ENCODE results near the gene ABCB6.
A peak's percentile ranks its signal among the peaks of the same experiment; 100 is the strongest.

The ABCB6 gene

DNA sequence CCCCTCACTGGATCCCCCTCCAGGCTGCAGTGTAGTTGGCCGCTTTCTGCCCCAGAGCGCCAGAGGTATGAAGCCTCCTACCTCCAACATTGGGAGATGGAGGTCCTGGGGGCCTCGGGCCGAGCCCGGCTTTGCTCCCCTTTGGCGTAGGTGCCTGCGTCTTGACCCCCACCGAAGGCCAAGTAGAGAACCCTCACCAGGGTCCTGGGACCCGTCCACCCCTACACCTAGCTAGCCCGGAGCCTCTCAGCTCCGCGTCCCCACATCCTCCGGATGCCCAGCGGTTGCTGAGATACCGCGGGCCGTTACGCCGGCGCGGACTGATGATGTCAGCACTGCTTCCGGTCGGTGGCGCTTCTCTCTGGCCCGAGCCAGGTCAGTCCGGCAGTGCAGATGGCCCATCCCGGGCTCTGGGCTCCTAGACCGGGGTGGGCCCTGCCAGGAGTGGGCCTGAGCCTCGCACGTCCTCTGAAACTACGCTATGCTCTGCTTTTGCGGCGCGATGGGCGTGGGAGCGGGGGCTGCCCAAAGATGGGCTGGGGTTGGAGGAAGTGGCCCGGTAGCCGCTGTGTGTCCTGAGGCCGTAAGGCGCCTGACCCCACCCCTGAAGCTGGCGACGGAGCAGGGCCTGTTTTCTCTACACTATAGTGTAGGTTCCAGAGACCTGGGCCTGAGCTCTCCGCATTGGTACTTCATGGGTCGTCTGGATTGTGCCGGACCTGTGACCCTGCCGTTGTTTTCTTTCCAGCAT lies 26.6 kb upstream of the ABCB6 start, which contains the start of the genes GLB1L and STK16 (continued):
- TF ChIP-seq ZNF548 (tag by site-specific recombination; IDR thresholded peaks at IDR 0.05) (no peak), YY2 (tag by site-specific recombination; IDR thresholded peaks at IDR 0.05) (no peak), HOXA7 (CRISPR knock-in tag; IDR thresholded peaks at IDR 0.05; ENCODE audit: borderline replicate concordance) (no peak), ZNF157 (tag by site-specific recombination; IDR thresholded peaks at IDR 0.05) (no peak), ZNF843 (tag by site-specific recombination; IDR thresholded peaks at IDR 0.05) (peak; percentile 23; the same call in 1 of the 2 replicates), ZFP37 (tag by site-specific recombination; IDR thresholded peaks at IDR 0.05) (0 out of 2 replicates have a peak, but pooled peaks have one; percentile 57), ZNF792 (tag by site-specific recombination; IDR thresholded peaks at IDR 0.05) (no peak), ZSCAN23 (tag by site-specific recombination; IDR thresholded peaks at IDR 0.05) (no peak), ZNF596 (tag by site-specific recombination; IDR thresholded peaks at IDR 0.05) (no peak), ZNF266 (tag by site-specific recombination; IDR thresholded peaks at IDR 0.05; ENCODE audit: low read depth) (no peak), ZFP69B (tag by site-specific recombination; IDR thresholded peaks at IDR 0.05) (no peak; the same call in 1 of the 2 replicates), SP2 (tag by site-specific recombination; IDR thresholded peaks at IDR 0.05) (peak; percentile 69), ZFP41 (tag by site-specific recombination; IDR thresholded peaks at IDR 0.05; ENCODE audit: borderline replicate concordance) (no peak), ZNF354C (tag by site-specific recombination; IDR thresholded peaks at IDR 0.05; ENCODE audit: borderline replicate concordance, low read depth) (no peak), ZNF621 (tag by site-specific recombination; IDR thresholded peaks at IDR 0.05) (no peak), ZNF211 (tag by site-specific recombination; IDR thresholded peaks at IDR 0.05; ENCODE audit: low read depth) (no peak), GLI2 (tag by site-specific recombination; IDR thresholded peaks at IDR 0.05; ENCODE audit: borderline replicate concordance, low read depth) (no peak), ZNF16 (tag by site-specific recombination; IDR thresholded peaks at IDR 0.05; ENCODE audit: low read depth) (no peak), ZNF274 (IDR thresholded peaks at IDR 0.05; ENCODE audit: low read length) (no peak), ZNF274 (tag by site-specific recombination; IDR thresholded peaks at IDR 0.05; ENCODE audit: borderline replicate concordance) (no peak)
- TF ChIP-seq, protein P1, sequence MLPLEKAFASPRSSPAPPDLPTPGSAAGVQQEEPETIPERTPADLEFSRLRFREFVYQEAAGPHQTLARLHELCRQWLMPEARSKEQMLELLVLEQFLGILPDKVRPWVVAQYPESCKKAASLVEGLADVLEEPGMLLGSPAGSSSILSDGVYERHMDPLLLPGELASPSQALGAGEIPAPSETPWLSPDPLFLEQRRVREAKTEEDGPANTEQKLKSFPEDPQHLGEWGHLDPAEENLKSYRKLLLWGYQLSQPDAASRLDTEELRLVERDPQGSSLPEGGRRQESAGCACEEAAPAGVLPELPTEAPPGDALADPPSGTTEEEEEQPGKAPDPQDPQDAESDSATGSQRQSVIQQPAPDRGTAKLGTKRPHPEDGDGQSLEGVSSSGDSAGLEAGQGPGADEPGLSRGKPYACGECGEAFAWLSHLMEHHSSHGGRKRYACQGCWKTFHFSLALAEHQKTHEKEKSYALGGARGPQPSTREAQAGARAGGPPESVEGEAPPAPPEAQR (tag by site-specific recombination; IDR thresholded peaks at IDR 0.05): no peak
- TF ChIP-seq, protein P2, sequence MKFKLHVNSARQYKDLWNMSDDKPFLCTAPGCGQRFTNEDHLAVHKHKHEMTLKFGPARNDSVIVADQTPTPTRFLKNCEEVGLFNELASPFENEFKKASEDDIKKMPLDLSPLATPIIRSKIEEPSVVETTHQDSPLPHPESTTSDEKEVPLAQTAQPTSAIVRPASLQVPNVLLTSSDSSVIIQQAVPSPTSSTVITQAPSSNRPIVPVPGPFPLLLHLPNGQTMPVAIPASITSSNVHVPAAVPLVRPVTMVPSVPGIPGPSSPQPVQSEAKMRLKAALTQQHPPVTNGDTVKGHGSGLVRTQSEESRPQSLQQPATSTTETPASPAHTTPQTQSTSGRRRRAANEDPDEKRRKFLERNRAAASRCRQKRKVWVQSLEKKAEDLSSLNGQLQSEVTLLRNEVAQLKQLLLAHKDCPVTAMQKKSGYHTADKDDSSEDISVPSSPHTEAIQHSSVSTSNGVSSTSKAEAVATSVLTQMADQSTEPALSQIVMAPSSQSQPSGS (tag by site-specific recombination; IDR thresholded peaks at IDR 0.05; ENCODE audit: low read depth): peak; percentile 22; the same call in 1 of the 2 replicates
- TF ChIP-seq, protein P3, sequence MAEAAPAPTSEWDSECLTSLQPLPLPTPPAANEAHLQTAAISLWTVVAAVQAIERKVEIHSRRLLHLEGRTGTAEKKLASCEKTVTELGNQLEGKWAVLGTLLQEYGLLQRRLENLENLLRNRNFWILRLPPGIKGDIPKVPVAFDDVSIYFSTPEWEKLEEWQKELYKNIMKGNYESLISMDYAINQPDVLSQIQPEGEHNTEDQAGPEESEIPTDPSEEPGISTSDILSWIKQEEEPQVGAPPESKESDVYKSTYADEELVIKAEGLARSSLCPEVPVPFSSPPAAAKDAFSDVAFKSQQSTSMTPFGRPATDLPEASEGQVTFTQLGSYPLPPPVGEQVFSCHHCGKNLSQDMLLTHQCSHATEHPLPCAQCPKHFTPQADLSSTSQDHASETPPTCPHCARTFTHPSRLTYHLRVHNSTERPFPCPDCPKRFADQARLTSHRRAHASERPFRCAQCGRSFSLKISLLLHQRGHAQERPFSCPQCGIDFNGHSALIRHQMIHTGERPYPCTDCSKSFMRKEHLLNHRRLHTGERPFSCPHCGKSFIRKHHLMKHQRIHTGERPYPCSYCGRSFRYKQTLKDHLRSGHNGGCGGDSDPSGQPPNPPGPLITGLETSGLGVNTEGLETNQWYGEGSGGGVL (tag by site-specific recombination; IDR thresholded peaks at IDR 0.05): peak; percentile 58
- TF ChIP-seq, protein P4, sequence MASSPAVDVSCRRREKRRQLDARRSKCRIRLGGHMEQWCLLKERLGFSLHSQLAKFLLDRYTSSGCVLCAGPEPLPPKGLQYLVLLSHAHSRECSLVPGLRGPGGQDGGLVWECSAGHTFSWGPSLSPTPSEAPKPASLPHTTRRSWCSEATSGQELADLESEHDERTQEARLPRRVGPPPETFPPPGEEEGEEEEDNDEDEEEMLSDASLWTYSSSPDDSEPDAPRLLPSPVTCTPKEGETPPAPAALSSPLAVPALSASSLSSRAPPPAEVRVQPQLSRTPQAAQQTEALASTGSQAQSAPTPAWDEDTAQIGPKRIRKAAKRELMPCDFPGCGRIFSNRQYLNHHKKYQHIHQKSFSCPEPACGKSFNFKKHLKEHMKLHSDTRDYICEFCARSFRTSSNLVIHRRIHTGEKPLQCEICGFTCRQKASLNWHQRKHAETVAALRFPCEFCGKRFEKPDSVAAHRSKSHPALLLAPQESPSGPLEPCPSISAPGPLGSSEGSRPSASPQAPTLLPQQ (tag by site-specific recombination; IDR thresholded peaks at IDR 0.05): peak; percentile 67
- TF ChIP-seq, protein P5, sequence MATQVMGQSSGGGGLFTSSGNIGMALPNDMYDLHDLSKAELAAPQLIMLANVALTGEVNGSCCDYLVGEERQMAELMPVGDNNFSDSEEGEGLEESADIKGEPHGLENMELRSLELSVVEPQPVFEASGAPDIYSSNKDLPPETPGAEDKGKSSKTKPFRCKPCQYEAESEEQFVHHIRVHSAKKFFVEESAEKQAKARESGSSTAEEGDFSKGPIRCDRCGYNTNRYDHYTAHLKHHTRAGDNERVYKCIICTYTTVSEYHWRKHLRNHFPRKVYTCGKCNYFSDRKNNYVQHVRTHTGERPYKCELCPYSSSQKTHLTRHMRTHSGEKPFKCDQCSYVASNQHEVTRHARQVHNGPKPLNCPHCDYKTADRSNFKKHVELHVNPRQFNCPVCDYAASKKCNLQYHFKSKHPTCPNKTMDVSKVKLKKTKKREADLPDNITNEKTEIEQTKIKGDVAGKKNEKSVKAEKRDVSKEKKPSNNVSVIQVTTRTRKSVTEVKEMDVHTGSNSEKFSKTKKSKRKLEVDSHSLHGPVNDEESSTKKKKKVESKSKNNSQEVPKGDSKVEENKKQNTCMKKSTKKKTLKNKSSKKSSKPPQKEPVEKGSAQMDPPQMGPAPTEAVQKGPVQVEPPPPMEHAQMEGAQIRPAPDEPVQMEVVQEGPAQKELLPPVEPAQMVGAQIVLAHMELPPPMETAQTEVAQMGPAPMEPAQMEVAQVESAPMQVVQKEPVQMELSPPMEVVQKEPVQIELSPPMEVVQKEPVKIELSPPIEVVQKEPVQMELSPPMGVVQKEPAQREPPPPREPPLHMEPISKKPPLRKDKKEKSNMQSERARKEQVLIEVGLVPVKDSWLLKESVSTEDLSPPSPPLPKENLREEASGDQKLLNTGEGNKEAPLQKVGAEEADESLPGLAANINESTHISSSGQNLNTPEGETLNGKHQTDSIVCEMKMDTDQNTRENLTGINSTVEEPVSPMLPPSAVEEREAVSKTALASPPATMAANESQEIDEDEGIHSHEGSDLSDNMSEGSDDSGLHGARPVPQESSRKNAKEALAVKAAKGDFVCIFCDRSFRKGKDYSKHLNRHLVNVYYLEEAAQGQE (tag by site-specific recombination; IDR thresholded peaks at IDR 0.05): no peak
- TF ChIP-seq, protein P6, sequence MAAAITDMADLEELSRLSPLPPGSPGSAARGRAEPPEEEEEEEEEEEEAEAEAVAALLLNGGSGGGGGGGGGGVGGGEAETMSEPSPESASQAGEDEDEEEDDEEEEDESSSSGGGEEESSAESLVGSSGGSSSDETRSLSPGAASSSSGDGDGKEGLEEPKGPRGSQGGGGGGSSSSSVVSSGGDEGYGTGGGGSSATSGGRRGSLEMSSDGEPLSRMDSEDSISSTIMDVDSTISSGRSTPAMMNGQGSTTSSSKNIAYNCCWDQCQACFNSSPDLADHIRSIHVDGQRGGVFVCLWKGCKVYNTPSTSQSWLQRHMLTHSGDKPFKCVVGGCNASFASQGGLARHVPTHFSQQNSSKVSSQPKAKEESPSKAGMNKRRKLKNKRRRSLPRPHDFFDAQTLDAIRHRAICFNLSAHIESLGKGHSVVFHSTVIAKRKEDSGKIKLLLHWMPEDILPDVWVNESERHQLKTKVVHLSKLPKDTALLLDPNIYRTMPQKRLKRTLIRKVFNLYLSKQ (tag by site-specific recombination; IDR thresholded peaks at IDR 0.05; ENCODE audit: borderline replicate concordance): no peak
- TF ChIP-seq, protein P7, sequence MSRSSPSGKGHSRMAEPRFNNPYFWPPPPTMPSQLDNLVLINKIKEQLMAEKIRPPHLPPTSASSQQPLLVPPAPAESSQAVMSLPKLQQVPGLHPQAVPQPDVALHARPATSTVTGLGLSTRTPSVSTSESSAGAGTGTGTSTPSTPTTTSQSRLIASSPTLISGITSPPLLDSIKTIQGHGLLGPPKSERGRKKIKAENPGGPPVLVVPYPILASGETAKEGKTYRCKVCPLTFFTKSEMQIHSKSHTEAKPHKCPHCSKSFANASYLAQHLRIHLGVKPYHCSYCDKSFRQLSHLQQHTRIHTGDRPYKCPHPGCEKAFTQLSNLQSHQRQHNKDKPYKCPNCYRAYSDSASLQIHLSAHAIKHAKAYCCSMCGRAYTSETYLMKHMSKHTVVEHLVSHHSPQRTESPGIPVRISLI (tag by site-specific recombination; IDR thresholded peaks at IDR 0.05): no peak
